GM12892 (cell line): ENCODE results near the gene TEX52.

Source experiments
- POLR2A ChIP-seq: IDR thresholded peaks from 2 replicates; pipeline ENCODE4 v1.6.1; 2011; ENCODE audit warnings: low read depth, low read length, control low read depth
- POLR2AphosphoS5 ChIP-seq: IDR thresholded peaks from 2 replicates; pipeline ENCODE4 v1.6.1; 2011; ENCODE audit warnings: low read depth, low read length, control low read depth
- TAF1 ChIP-seq: IDR thresholded peaks from 2 replicates; pipeline ENCODE4 v1.6.1; 2011; ENCODE audit warnings: low read depth, mild to moderate bottlenecking, control low read depth, low read length, borderline replicate concordance

DNA sequence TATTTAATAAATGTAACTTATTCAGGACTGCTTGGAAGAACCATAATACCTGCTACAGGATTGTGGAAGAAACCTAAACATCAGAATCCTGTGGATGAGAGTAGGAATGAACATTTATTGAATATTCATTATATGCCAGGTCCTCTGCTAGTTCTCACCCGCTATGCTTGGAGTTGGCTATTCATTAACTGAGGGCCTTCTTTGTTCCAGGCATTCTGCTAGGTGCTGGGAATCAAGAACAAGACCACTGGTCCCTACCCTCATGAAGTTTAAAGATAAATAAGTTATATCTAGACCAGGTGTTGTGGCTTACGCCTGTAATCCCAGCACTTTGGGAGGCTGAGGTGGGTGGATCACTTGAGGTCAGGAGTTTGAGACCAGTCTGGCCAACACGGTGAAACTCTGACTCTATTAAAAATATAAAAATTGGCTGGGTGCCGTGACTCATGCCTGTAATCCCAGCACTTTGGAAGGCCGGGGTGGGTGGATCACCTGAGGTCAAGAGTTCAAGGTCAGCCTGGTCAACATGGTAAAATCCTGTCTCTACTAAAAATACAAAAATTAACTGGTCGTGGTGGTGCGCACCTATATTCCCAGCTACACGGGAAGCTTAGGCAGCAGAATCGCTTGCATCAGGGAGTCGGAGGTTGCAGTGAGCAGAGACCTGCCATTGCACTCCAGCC, 30.1 kb upstream of the TEX52 start:
- TF ChIP-seq TAF1 (no peak), POLR2A (no peak), POLR2AphosphoS5 (no peak)
